BLaER1 treated with 17β-estradiol and CSF1 and Interleukin-3, amounts not matched to agents 10 nM and 100 nM (cell line): ENCODE results near the gene FBXL20.

Experiments used
- H3K27ac ChIP-seq, 11 experiments: shearing (Covaris generic); formaldehyde crosslinking; 2 replicates each; pipeline ENCODE4 v1.8.1; 2022
- H3K27me3 ChIP-seq, 11 experiments: shearing (Covaris generic); formaldehyde crosslinking; 2 replicates each; pipeline ENCODE4 v1.8.1; 2022
- H3K36me3 ChIP-seq, 11 experiments: shearing (Covaris generic); formaldehyde crosslinking; 2 replicates each; pipeline ENCODE4 v1.8.1; 2022
- H3K4me1 ChIP-seq, 10 experiments: shearing (Covaris generic); formaldehyde crosslinking; 2 replicates each; pipeline ENCODE4 v1.8.1; 2022
- H3K4me2 ChIP-seq, 11 experiments: shearing (Covaris generic); formaldehyde crosslinking; 2 replicates each; pipeline ENCODE4 v1.8.1; 2022
- H3K4me3 ChIP-seq, 10 experiments: shearing (Covaris generic); formaldehyde crosslinking; 2 replicates each; pipeline ENCODE4 v1.8.1; 2022
- H3K9ac ChIP-seq, 11 experiments: shearing (Covaris generic); formaldehyde crosslinking; 2 replicates each; pipeline ENCODE4 v1.8.1; 2022
- H3K9me3 ChIP-seq, 11 experiments: shearing (Covaris generic); formaldehyde crosslinking; replicated peaks in 1 of 11; 2 replicates each; pipeline ENCODE4 v1.8.1; 2022
- H4K20me1 ChIP-seq, 11 experiments: shearing (Covaris generic); formaldehyde crosslinking; 2 replicates each; pipeline ENCODE4 v1.8.1; 2022
- Cebpa-rat ChIP-seq, 11 experiments: shearing (Covaris generic); IDR thresholded peaks; 2 replicates each; pipeline ENCODE4 v1.8.1; 2022

The FBXL20 gene

DNA sequence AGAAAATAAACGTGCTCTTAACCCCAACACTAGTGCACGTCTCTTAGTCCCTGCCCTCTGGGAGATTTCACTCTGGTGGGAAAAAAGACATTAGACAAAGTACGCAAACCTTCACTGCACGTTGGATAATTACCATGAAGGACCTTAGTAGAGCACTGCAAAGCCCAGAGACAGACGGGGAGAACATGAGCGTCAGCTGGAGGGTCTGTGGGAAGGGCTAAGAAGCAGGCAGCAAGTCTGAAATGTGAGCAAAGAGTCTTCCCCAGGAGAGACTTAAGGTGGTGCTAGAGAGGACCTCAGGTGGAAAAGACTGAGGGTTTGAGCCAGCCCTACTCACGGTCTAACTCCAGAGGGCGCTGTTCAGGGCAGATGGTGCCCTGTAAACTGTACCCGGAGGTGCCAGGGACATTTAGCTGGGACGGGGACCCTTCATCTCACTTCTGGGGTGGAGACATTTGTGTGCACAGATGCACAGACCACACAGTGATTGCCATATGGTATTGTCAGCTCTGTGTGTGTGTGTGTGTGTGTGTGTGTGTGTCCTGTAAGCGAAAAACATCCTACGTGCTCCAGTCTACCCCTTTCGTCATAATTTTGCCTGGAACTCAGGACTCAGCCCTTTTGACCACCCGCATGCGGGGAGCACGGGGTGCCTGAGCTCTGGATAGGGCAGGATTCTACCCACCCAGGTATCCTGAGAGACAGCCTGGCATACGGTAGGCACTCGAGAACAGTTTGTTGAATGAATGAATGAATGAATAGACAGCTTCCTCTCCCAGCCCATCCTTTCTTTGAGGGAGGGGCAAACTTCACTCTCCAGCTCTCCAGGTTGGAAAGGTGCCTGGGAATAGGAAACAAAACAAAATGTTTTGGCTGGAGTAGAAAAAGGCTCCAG is 165.6 kb downstream of the FBXL20 start:
- H3K4me2 ChIP-seq, result peak overlapping the region in 8 of 11 experiments; percentile 26 to 87 (median 40); a peak in 14 of 22 replicates
- H3K36me3 ChIP-seq, result no peaks in the 10 kb centered on the region
- H3K9me3 ChIP-seq, result no peaks in the 10 kb centered on the region
- H3K27me3 ChIP-seq, result no peaks in the 10 kb centered on the region; a peak in 1 of 22 replicates
- peak overlapping the region in 2 of 11 experiments; percentile 18 to 53; a peak in 3 of 22 replicates for H3K27ac ChIP-seq
- peaks cover 0 to 5% (median 0%) of the 10 kb centered on the region in 11 experiments; a peak in 1 of 22 replicates for H4K20me1 ChIP-seq
- TF ChIP-seq Cebpa-rat (IDR thresholded peaks at IDR 0.05), result no peak
- H3K4me1 ChIP-seq, result peaks cover 29 to 80% (median 70%) of the 10 kb centered on the region in 10 experiments
- H3K4me3 ChIP-seq, result no peak overlapping the region
- peak overlapping the region in 4 of 11 experiments; percentile 1 to 52 (median 25); a peak in 4 of 22 replicates for H3K9ac ChIP-seq

DNA sequence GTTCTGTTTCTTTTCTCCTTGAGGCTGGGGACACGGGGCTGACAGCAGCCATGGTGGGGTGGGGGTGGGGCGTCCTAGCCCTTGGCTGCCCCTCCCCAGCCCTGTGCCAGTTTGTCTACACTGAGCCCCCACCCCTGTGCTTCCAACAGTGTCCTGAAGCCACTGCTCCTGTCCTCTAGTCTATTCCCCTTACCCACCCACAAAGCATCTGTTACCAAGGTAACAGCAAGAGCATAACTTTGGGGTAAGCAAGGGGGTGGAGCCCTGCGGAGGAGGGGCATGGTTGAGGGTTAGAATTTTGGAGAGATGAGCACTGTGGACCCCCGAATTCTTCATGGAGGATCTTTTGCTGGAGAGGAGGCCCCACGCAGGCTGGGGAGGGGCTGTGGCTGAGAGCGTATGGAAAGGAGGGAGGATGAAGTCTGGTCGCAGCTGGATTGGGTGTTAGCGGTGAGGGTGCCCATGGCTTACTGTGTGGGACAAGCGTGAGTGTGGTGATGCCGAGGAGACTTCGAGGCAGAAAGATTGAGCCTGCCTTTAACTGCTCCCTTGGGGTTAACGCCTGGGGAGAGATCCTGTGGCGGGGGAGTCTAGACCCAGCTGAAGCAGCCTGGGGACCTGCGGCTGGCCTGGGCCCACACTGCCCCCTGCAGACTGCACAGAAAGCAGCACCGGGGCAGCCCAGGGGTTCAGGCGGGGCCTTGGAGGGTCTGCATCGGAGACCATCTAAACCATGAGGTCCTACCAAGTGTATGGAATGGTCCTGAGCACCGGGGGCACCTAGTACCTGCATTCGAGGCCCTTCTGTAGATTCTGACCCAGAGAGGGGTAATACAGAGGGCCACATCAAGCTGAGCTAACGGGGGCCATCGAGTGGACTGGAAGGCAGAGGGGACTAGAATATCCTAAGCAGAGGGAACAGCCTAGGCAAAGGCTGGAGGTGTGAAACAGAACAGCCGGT is 169.6 kb downstream of the FBXL20 start:
- Histone ChIP-seq H3K4me1 (peaks cover 23 to 63% (median 58%) of the 10 kb centered on the region in 10 experiments), H3K27me3 (peaks cover 6 to 14% (median 11%) of the 10 kb centered on the region in 11 experiments), H3K36me3 (no peaks in the 10 kb centered on the region), H3K4me2 (peak overlapping the region; percentile 78 to 92 (median 88)), H3K27ac (peak overlapping the region in 4 of 11 experiments; percentile 0 to 46 (median 26); a peak in 6 of 22 replicates), H3K9me3 (no peaks in the 10 kb centered on the region), H3K9ac (peak overlapping the region in 8 of 11 experiments; percentile 27 to 65 (median 44); a peak in 15 of 22 replicates), H4K20me1 (peaks cover 0 to 9% (median 0%) of the 10 kb centered on the region in 11 experiments; a peak in 2 of 22 replicates), H3K4me3 (peak overlapping the region in 4 of 10 experiments; percentile 5 to 29 (median 24); a peak in 4 of 20 replicates)
- no peak for TF ChIP-seq Cebpa-rat (IDR thresholded peaks at IDR 0.05)

DNA sequence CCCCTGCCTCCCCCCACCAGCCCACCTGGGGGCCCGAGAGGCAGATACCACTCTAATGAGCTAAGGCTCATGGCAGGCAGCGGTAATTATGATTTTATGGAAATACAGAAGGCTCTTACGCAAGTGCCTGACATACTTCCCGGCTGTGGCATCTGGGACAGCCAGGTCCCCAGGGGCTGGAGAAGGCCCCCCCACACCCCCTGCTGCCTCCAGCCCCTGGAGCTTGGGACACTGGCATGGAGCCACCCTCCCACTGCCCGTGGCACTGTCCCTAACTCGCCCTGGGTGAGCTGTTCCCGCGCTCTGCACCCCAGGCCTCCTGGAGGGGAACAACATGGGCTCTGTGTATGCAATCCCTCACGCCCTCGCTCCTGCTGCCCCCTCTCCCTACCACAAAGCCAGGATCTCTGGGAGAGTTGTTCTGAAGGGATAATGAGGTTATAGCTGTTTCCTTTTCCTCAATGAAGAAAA is 170.3 kb downstream of the FBXL20 start:
- H3K36me3 ChIP-seq, result no peaks in the 10 kb centered on the region
- peak in 3 of 11 experiments; percentile 27 to 71 (median 39); a peak in 2 of 22 replicates for TF ChIP-seq Cebpa-rat (IDR thresholded peaks at IDR 0.05)
- H3K4me2 ChIP-seq, result peak overlapping the region; percentile 78 to 92 (median 88)
- peak overlapping the region in 7 of 11 experiments; percentile 4 to 65 (median 40); a peak in 11 of 22 replicates for H3K9ac ChIP-seq
- H3K27ac ChIP-seq, result peak overlapping the region in 4 of 11 experiments; percentile 0 to 46 (median 26); a peak in 5 of 22 replicates
- peaks cover 13 to 22% (median 19%) of the 10 kb centered on the region in 11 experiments for H3K27me3 ChIP-seq
- H4K20me1 ChIP-seq, result peaks cover 0 to 4% (median 0%) of the 10 kb centered on the region in 11 experiments; a peak in 2 of 22 replicates
- H3K4me3 ChIP-seq, result no peak overlapping the region; a peak in 1 of 20 replicates
- H3K4me1 ChIP-seq, result peaks cover 27 to 60% (median 57%) of the 10 kb centered on the region in 10 experiments
- H3K9me3 ChIP-seq, result no peaks in the 10 kb centered on the region

DNA sequence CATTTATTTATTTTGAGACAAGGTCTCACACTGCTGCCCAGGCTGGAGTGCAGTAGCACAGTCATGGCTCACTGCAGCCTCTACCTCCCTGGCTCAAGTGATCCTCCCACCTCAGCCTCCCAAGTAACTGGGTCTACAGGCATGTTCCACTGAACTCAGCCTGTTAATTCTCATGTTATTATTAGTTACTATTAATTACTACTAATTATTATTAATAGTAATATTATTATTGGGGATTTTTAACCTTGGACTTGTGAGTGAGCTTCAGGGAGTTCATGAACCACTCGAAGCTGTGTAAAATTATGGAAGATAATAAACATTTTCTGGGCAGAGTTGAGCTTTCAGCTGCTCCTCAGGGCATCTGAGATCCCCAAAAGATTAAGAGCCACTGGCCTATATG is 171.1 kb downstream of the FBXL20 start:
- peak overlapping the region in 9 of 11 experiments; percentile 83 to 92 (median 89); a peak in 16 of 22 replicates for H3K4me2 ChIP-seq

DNA sequence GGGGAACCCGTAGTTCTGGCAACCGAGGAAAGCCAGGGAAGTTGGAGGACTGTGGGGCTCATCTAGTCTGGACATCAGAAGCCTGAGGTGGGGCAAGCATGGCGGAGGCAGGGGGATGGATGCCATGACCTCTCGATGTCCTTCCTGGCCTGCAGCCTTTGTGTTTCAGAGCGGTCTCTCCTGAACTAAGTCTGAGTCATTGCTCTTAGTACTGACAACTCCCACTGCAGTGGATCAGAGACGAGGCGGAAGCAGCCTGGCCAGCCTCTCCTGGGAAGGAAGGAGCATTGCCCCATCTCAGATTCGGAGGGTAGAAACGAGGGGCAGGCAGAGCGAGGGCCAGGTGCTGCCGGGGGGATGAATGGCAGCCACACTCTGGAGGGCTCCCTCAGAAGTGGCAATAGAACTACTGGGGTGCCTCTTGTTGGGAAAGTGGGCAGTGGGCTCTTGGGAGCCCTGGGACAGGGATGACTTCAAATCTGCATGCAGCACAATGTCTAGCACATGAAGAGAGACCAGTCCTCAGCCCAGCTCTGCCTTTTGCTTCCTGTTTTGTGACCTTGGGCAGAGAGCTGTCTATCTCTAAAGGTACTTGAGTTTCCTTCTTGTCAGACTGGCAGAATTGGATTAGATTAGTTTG is 172.0 kb downstream of the FBXL20 start:
- Histone ChIP-seq H4K20me1 (peaks cover 0 to 17% (median 12%) of the 10 kb centered on the region in 11 experiments; a peak in 16 of 22 replicates), H3K36me3 (no peaks in the 10 kb centered on the region), H3K27me3 (peaks cover 31 to 39% (median 36%) of the 10 kb centered on the region in 11 experiments), H3K4me3 (no peak overlapping the region), H3K9me3 (no peaks in the 10 kb centered on the region), H3K9ac (no peak overlapping the region), H3K4me2 (peak overlapping the region; percentile 3 to 56 (median 32); a peak in 18 of 22 replicates), H3K27ac (no peak overlapping the region), H3K4me1 (peaks cover 39 to 62% (median 58%) of the 10 kb centered on the region in 10 experiments)
- no peak for TF ChIP-seq Cebpa-rat (IDR thresholded peaks at IDR 0.05)

More for the DNA sequence above, 171.1 kb downstream of the FBXL20 start:
- Histone ChIP-seq H3K4me3 (no peak overlapping the region), H3K27me3 (peaks cover 21 to 29% (median 26%) of the 10 kb centered on the region in 11 experiments), H4K20me1 (peaks cover 0 to 8% (median 2%) of the 10 kb centered on the region in 11 experiments; a peak in 15 of 22 replicates), H3K9ac (no peak overlapping the region), H3K4me1 (peaks cover 31 to 59% (median 56%) of the 10 kb centered on the region in 10 experiments), H3K9me3 (no peaks in the 10 kb centered on the region), H3K27ac (0 out of 22 replicates have a peak overlapping the region, but pooled peaks of 1 of the 11 experiments have one; percentile 18), H3K36me3 (no peaks in the 10 kb centered on the region)
- no peak for TF ChIP-seq Cebpa-rat (IDR thresholded peaks at IDR 0.05)

DNA sequence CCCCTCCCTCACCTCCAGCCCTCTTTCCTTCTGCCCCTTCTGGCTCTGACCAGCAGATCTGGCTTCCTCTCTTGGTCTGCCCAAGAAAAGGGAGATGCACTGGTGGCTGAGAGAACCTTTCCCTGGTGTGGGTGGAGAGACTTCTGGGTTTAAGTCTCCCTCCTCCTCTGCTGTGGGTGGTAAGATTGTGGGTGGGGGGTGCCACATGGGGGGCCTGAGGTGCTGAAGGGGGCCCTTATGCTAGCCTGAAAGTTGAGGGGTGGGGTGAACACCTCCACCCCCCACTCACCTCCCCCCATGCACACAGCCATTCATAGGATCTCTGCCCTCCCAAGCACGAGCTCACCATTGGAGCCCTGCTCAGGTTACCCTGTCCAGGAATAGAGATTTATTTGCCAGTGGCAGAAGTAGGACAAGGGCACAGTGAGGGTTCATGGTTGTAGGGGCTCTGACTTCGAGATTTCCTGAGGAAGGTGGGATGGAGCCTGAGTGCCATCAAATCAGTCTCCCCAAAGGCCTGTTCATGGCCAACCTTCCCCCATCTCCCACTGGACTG is 174.0 kb downstream of the FBXL20 start:
- TF ChIP-seq Cebpa-rat (IDR thresholded peaks at IDR 0.05), result no peak
- Histone ChIP-seq H3K4me3 (no peak overlapping the region), H3K27ac (no peak overlapping the region), H3K27me3 (peaks cover 46 to 58% (median 54%) of the 10 kb centered on the region in 11 experiments), H4K20me1 (peaks cover 0 to 34% (median 20%) of the 10 kb centered on the region in 11 experiments; a peak in 16 of 22 replicates), H3K36me3 (no peaks in the 10 kb centered on the region), H3K4me2 (no peak overlapping the region), H3K9ac (no peak overlapping the region), H3K4me1 (peaks cover 53 to 73% (median 68%) of the 10 kb centered on the region in 10 experiments), H3K9me3 (no peaks in the 10 kb centered on the region)

DNA sequence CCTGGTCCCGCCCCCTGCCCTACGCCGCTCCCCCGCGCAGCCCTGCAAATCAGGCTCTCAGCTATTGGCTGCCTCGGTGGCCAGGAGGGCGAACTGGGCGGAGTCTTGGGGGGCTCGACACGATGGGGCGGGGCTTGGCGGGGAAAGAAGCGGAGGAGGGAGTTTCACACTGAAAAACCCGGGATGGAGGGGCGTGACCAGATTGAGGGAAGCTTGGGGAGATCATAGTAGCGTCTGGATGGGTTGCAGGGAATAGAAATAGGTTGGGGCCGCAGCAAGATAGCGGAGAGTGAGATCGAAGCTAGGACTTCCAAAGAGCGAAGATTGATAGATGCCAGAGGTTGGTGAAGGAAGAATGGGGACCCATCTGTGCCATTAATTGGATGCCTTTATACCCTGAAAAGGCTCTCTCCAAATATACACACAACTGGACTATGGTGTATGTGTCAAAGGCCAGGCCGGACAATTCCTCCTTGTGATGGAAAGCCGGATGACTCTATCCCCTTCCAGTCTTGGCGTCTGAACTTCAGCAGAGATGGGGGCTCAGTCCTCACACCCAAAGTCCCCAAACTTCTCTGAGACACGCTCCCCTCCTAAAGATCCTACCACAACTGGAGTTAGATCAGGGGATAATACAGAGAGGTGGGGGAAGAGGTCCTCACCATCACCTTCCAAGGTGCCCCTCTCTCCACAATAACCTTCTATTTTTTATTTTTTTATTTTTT is 175.3 kb downstream of the FBXL20 start:
- Histone ChIP-seq H3K36me3 (no peaks in the 10 kb centered on the region), H3K4me2 (peak overlapping the region; percentile 85 to 99 (median 96)), H3K27ac (no peak overlapping the region), H3K27me3 (peaks cover 46 to 62% (median 56%) of the 10 kb centered on the region in 11 experiments), H3K9ac (no peak overlapping the region; a peak in 1 of 22 replicates), H3K9me3 (no peaks in the 10 kb centered on the region), H3K4me1 (peaks cover 40 to 64% (median 57%) of the 10 kb centered on the region in 10 experiments), H3K4me3 (peak overlapping the region; percentile 34 to 70 (median 58); a peak in 18 of 20 replicates), H4K20me1 (peaks cover 0 to 43% (median 20%) of the 10 kb centered on the region in 11 experiments; a peak in 16 of 22 replicates)
- no peak for TF ChIP-seq Cebpa-rat (IDR thresholded peaks at IDR 0.05)
